HEK293 (cell line): ENCODE results near the gene PRKD1.
A peak's percentile ranks its signal among the peaks of the same experiment; 100 is the strongest.

Experiments
- KLF8 ChIP-seq: fragments of 450-650 bp; formaldehyde crosslinking; IDR thresholded peaks from 2 replicates; pipeline ENCODE4 v1.5.1; 2016; ENCODE audit warnings: missing biosample characterization, missing genetic modification characterization
- TCF7L2 ChIP-seq: IDR thresholded peaks from 2 replicates; pipeline ENCODE4 v1.6.1; 2011; ENCODE audit warnings: low read depth, mild to moderate bottlenecking, inconsistent platforms, low read length, moderate library complexity, borderline replicate concordance
- ZBTB7A ChIP-seq: fragments of 450-650 bp; formaldehyde crosslinking; IDR thresholded peaks from 2 replicates; pipeline ENCODE4 v1.5.1; 2016; ENCODE audit warnings: low read depth, missing biosample characterization, missing genetic modification characterization
- ZFP3 ChIP-seq: fragments of 450-650 bp; formaldehyde crosslinking; IDR thresholded peaks from 2 replicates; pipeline ENCODE4 v1.5.1; 2016; ENCODE audit warnings: low read depth, missing biosample characterization, missing genetic modification characterization
- ZNF175 ChIP-seq: fragments of 450-650 bp; formaldehyde crosslinking; IDR thresholded peaks from 2 replicates; pipeline ENCODE4 v1.5.1; 2016; ENCODE audit warnings: missing biosample characterization, missing genetic modification characterization
- ZNF239 ChIP-seq: fragments of 450-650 bp; formaldehyde crosslinking; IDR thresholded peaks from 2 replicates; pipeline ENCODE4 v1.5.1; 2016; ENCODE audit warnings: missing biosample characterization, missing genetic modification characterization
- ZNF248 ChIP-seq: fragments of 450-650 bp; formaldehyde crosslinking; IDR thresholded peaks from 2 replicates; pipeline ENCODE4 v1.5.1; 2017; ENCODE audit warnings: missing biosample characterization, missing genetic modification characterization
- ZNF266 ChIP-seq: fragments of 450-650 bp; formaldehyde crosslinking; IDR thresholded peaks from 2 replicates; pipeline ENCODE4 v1.5.1; 2016; ENCODE audit warnings: missing biosample characterization, missing genetic modification characterization, low read depth
- ZNF335 ChIP-seq: fragments of 450-650 bp; formaldehyde crosslinking; conservative IDR thresholded peaks from 2 replicates; pipeline ENCODE4 v1.5.1; 2016; ENCODE audit warnings: missing biosample characterization, missing genetic modification characterization
- ZNF341 ChIP-seq: fragments of 450-650 bp; formaldehyde crosslinking; IDR thresholded peaks from 2 replicates; pipeline ENCODE4; 2016; ENCODE audit warnings: low read depth, missing biosample characterization, missing genetic modification characterization
- ZNF354C ChIP-seq: fragments of 450-650 bp; formaldehyde crosslinking; IDR thresholded peaks from 2 replicates; pipeline ENCODE4 v1.5.1; 2016; ENCODE audit warnings: missing biosample characterization, missing genetic modification characterization, low read depth, borderline replicate concordance
- ZNF555 ChIP-seq: fragments of 450-650 bp; formaldehyde crosslinking; conservative IDR thresholded peaks from 2 replicates; pipeline ENCODE4 v1.5.1; 2017; ENCODE audit warnings: missing biosample characterization, mild to moderate bottlenecking, missing genetic modification characterization, inconsistent platforms
- ZNF560 ChIP-seq: fragments of 450-650 bp; formaldehyde crosslinking; IDR thresholded peaks from 2 replicates; pipeline ENCODE4 v1.5.1; 2017; ENCODE audit warnings: missing biosample characterization, missing genetic modification characterization, borderline replicate concordance
- ZNF629 ChIP-seq: fragments of 450-650 bp; formaldehyde crosslinking; IDR thresholded peaks from 2 replicates; pipeline ENCODE4 v1.5.1; 2017; ENCODE audit warnings: missing biosample characterization, missing genetic modification characterization
- ZNF76 ChIP-seq: fragments of 450-650 bp; formaldehyde crosslinking; IDR thresholded peaks from 2 replicates; pipeline ENCODE4; 2016; ENCODE audit warnings: low read depth, missing biosample characterization, missing genetic modification characterization, borderline replicate concordance
- ZNF837 ChIP-seq: fragments of 450-650 bp; formaldehyde crosslinking; IDR thresholded peaks from 2 replicates; pipeline ENCODE4 v1.5.1; 2016; ENCODE audit warnings: missing biosample characterization, missing genetic modification characterization
- ZNF843 ChIP-seq: fragments of 450-650 bp; formaldehyde crosslinking; IDR thresholded peaks from 2 replicates; pipeline ENCODE4 v1.5.1; 2016; ENCODE audit warnings: missing biosample characterization, missing genetic modification characterization
- ZSCAN16 ChIP-seq: fragments of 450-650 bp; formaldehyde crosslinking; IDR thresholded peaks from 2 replicates; pipeline ENCODE4 v1.5.1; 2016; ENCODE audit warnings: missing biosample characterization, missing genetic modification characterization
- TF ChIP-seq, protein P1 (sequence below): fragments of 450-650 bp; formaldehyde crosslinking; conservative IDR thresholded peaks from 2 replicates; pipeline ENCODE4 v1.5.1; 2016; ENCODE audit warnings: low read depth, missing biosample characterization, missing genetic modification characterization
- TF ChIP-seq, protein P2 (sequence below): fragments of 450-650 bp; formaldehyde crosslinking; IDR thresholded peaks from 2 replicates; pipeline ENCODE4 v1.5.1; 2017; ENCODE audit warnings: missing biosample characterization, missing genetic modification characterization
- TF ChIP-seq, protein P3 (sequence below): fragments of 450-650 bp; formaldehyde crosslinking; IDR thresholded peaks from 2 replicates; pipeline ENCODE4 v1.5.1; 2016; ENCODE audit warnings: missing biosample characterization, missing genetic modification characterization
- TF ChIP-seq, protein P4 (sequence below): fragments of 450-650 bp; formaldehyde crosslinking; IDR thresholded peaks from 2 replicates; pipeline ENCODE4 v1.5.1; 2016; ENCODE audit warnings: missing biosample characterization, missing genetic modification characterization
- TF ChIP-seq, protein P5 (sequence below): fragments of 450-650 bp; formaldehyde crosslinking; IDR thresholded peaks from 2 replicates; pipeline ENCODE4 v1.5.1; 2016; ENCODE audit warnings: missing biosample characterization, missing genetic modification characterization
- TF ChIP-seq, protein P6 (sequence below): fragments of 450-650 bp; formaldehyde crosslinking; IDR thresholded peaks from 2 replicates; pipeline ENCODE4 v1.5.1; 2016; ENCODE audit warnings: missing biosample characterization, missing genetic modification characterization

The PRKD1 gene

DNA sequence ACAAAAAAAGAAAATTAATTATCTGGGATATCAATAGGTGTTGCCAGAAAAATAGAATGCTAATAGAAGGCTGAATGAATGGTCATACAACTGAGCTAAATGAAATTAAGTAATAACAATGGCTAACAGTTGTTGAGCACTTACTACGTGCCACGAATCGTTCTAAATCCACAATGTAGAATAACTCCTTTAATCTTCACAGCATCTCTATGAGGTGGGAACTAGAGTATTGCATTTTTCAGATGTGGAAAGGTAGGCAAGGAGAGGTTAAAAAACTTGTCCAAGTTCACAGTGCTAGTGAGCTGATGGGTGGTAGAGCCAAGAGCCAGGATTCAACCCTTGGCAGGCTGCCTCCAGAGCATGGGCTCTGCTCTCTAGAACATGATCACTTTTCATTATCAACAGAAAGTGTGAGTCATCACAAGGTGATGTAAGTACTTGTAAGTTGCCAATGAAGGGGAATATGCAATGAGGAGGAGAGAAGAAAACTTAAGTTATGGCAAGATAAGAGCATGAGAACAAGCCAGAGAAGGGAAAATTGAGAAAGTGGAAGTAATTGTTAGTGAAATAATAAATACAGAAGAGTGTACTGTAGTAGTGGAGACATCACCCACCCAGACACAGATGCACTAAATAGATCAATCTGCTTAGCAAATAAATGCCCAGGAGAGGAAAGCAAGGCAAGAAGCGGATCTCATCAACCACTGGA is 122.1 kb downstream of the PRKD1 start (continued):
- TF ChIP-seq ZNF555 (no peak), ZNF76 (tag by site-specific recombination) (no peak), ZFP3 (tag by site-specific recombination) (no peak), ZNF239 (tag by site-specific recombination) (no peak), ZNF248 (tag by site-specific recombination) (no peak), ZNF560 (tag by site-specific recombination) (no peak), KLF8 (peak; percentile 48), ZNF175 (no peak), ZNF843 (tag by site-specific recombination) (peak; percentile 73; the same call in 1 of the 2 replicates), ZNF837 (tag by site-specific recombination) (no peak), ZNF341 (tag by site-specific recombination) (peak; percentile 28; the same call in 1 of the 2 replicates), ZBTB7A (tag by site-specific recombination) (no peak), ZNF266 (tag by site-specific recombination) (no peak), ZSCAN16 (tag by site-specific recombination) (no peak), ZNF354C (tag by site-specific recombination) (no peak), TCF7L2 (no peak), ZNF629 (tag by site-specific recombination) (peak; percentile 84), ZNF335 (tag by site-specific recombination) (no peak)
- TF ChIP-seq, protein P1, sequence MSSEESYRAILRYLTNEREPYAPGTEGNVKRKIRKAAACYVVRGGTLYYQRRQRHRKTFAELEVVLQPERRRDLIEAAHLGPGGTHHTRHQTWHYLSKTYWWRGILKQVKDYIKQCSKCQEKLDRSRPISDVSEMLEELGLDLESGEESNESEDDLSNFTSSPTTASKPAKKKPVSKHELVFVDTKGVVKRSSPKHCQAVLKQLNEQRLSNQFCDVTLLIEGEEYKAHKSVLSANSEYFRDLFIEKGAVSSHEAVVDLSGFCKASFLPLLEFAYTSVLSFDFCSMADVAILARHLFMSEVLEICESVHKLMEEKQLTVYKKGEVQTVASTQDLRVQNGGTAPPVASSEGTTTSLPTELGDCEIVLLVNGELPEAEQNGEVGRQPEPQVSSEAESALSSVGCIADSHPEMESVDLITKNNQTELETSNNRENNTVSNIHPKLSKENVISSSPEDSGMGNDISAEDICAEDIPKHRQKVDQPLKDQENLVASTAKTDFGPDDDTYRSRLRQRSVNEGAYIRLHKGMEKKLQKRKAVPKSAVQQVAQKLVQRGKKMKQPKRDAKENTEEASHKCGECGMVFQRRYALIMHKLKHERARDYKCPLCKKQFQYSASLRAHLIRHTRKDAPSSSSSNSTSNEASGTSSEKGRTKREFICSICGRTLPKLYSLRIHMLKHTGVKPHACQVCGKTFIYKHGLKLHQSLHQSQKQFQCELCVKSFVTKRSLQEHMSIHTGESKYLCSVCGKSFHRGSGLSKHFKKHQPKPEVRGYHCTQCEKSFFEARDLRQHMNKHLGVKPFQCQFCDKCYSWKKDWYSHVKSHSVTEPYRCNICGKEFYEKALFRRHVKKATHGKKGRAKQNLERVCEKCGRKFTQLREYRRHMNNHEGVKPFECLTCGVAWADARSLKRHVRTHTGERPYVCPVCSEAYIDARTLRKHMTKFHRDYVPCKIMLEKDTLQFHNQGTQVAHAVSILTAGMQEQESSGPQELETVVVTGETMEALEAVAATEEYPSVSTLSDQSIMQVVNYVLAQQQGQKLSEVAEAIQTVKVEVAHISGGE (tag by site-specific recombination): no peak
- TF ChIP-seq, protein P2, sequence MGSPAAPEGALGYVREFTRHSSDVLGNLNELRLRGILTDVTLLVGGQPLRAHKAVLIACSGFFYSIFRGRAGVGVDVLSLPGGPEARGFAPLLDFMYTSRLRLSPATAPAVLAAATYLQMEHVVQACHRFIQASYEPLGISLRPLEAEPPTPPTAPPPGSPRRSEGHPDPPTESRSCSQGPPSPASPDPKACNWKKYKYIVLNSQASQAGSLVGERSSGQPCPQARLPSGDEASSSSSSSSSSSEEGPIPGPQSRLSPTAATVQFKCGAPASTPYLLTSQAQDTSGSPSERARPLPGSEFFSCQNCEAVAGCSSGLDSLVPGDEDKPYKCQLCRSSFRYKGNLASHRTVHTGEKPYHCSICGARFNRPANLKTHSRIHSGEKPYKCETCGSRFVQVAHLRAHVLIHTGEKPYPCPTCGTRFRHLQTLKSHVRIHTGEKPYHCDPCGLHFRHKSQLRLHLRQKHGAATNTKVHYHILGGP (tag by site-specific recombination): no peak; the same call in none of the 2 replicates
- TF ChIP-seq, protein P3, sequence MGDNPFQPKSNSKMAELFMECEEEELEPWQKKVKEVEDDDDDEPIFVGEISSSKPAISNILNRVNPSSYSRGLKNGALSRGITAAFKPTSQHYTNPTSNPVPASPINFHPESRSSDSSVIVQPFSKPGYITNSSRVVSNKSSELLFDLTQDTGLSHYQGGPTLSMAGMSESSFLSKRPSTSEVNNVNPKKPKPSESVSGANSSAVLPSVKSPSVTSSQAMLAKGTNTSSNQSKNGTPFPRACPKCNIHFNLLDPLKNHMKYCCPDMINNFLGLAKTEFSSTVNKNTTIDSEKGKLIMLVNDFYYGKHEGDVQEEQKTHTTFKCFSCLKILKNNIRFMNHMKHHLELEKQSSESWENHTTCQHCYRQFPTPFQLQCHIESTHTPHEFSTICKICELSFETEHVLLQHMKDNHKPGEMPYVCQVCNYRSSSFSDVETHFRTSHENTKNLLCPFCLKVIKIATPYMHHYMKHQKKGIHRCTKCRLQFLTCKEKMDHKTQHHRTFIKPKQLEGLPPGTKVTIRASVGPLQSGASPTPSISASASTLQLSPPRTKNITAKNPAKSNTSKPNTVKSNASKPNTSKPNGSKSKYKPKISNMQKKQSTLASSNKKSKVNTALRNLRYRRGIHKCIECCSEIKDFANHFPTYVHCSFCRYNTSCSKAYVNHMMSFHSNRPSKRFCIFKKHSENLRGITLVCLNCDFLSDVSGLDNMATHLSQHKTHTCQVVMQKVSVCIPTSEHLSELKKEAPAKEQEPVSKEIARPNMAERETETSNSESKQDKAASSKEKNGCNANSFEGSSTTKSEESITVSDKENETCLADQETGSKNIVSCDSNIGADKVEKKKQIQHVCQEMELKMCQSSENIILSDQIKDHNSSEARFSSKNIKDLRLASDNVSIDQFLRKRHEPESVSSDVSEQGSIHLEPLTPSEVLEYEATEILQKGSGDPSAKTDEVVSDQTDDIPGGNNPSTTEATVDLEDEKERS: no peak
- TF ChIP-seq, protein P4, sequence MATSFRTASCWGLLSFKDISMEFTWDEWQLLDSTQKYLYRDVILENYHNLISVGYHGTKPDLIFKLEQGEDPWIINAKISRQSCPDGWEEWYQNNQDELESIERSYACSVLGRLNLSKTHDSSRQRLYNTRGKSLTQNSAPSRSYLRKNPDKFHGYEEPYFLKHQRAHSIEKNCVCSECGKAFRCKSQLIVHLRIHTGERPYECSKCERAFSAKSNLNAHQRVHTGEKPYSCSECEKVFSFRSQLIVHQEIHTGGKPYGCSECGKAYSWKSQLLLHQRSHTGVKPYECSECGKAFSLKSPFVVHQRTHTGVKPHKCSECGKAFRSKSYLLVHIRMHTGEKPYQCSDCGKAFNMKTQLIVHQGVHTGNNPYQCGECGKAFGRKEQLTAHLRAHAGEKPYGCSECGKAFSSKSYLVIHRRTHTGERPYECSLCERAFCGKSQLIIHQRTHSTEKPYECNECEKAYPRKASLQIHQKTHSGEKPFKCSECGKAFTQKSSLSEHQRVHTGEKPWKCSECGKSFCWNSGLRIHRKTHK: no peak
- TF ChIP-seq, protein P5, sequence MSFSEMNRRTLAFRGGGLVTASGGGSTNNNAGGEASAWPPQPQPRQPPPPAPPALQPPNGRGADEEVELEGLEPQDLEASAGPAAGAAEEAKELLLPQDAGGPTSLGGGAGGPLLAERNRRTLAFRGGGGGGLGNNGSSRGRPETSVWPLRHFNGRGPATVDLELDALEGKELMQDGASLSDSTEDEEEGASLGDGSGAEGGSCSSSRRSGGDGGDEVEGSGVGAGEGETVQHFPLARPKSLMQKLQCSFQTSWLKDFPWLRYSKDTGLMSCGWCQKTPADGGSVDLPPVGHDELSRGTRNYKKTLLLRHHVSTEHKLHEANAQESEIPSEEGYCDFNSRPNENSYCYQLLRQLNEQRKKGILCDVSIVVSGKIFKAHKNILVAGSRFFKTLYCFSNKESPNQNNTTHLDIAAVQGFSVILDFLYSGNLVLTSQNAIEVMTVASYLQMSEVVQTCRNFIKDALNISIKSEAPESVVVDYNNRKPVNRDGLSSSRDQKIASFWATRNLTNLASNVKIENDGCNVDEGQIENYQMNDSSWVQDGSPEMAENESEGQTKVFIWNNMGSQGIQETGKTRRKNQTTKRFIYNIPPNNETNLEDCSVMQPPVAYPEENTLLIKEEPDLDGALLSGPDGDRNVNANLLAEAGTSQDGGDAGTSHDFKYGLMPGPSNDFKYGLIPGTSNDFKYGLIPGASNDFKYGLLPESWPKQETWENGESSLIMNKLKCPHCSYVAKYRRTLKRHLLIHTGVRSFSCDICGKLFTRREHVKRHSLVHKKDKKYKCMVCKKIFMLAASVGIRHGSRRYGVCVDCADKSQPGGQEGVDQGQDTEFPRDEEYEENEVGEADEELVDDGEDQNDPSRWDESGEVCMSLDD (tag by site-specific recombination): no peak
- TF ChIP-seq, protein P6, sequence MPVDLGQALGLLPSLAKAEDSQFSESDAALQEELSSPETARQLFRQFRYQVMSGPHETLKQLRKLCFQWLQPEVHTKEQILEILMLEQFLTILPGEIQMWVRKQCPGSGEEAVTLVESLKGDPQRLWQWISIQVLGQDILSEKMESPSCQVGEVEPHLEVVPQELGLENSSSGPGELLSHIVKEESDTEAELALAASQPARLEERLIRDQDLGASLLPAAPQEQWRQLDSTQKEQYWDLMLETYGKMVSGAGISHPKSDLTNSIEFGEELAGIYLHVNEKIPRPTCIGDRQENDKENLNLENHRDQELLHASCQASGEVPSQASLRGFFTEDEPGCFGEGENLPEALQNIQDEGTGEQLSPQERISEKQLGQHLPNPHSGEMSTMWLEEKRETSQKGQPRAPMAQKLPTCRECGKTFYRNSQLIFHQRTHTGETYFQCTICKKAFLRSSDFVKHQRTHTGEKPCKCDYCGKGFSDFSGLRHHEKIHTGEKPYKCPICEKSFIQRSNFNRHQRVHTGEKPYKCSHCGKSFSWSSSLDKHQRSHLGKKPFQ (tag by site-specific recombination): 0 out of 2 replicates have a peak, but pooled peaks have one; percentile 51
